ENCODE data around the gene KLHDC4.

KLHDC4 gene

GRCh38 chr16:87697256-87697655, 68.5 kb downstream of the KLHDC4 start:
- DNase-seq = no peak

GRCh38 chr16:87696726-87697125, 69.1 kb downstream of the KLHDC4 start:
- no peak for DNase-seq

- DNase-seq = no peak
Measured at GRCh38 chr16:87695534-87695933, 70.3 kb downstream of the KLHDC4 start.

- DNase-seq = no peak
Measured at GRCh38 chr16:87694441-87695125, 71.2 kb downstream of the KLHDC4 start.

- no peak for DNase-seq
Measured at GRCh38 chr16:87693827-87694226, 72.0 kb downstream of the KLHDC4 start.

GRCh38 chr16:87692756-87693155, 73.0 kb downstream of the KLHDC4 start:
- DNase-seq = no peak

GRCh38 chr16:87692176-87692575, 73.6 kb downstream of the KLHDC4 start:
- DNase-seq = no peak

- DNase-seq = no peak
Measured at GRCh38 chr16:87691686-87692079, 74.1 kb downstream of the KLHDC4 start.

GRCh38 chr16:87690911-87691685, 74.7 kb downstream of the KLHDC4 start:
- DNase-seq = no peak

GRCh38 chr16:87689956-87690465, 75.8 kb downstream of the KLHDC4 start:
- no peak for DNase-seq

- DNase-seq = no peak
Measured at GRCh38 chr16:87688876-87689815, 76.6 kb downstream of the KLHDC4 start.

GRCh38 chr16:87687998-87688529, 77.7 kb downstream of the KLHDC4 start:
- no peak for DNase-seq

- no peak for DNase-seq
Measured at GRCh38 chr16:87687126-87687910, 78.5 kb downstream of the KLHDC4 start.

- DNase-seq = no peak
Measured at GRCh38 chr16:87686697-87687096, 79.1 kb downstream of the KLHDC4 start.

GRCh38 chr16:87685766-87686165, 80.0 kb downstream of the KLHDC4 start:
- DNase-seq = no peak

GRCh38 chr16:87685405-87685755, 80.4 kb downstream of the KLHDC4 start:
- no peak for DNase-seq

GRCh38 chr16:87684711-87685404, 80.9 kb downstream of the KLHDC4 start:
- no peak for DNase-seq

GRCh38 chr16:87684106-87684677, 81.6 kb downstream of the KLHDC4 start:
- DNase-seq = no peak

GRCh38 chr16:87682852-87683399, 82.9 kb downstream of the KLHDC4 start:
- DNase-seq = no peak

GRCh38 chr16:87681981-87682570, 83.7 kb downstream of the KLHDC4 start:
- DNase-seq = no peak

Measured in stimulated activated CD4-positive, alpha-beta T cell treated with anti-CD3 and anti-CD28 coated beads, Interleukin-4, amount 100 ng/mL, for 24 hours (primary cell).